ENCODE measurements around the gene CNOT4.

- TF ChIP-seq CTCF (IDR thresholded peaks at IDR 0.05) (no peak), POLR2A (IDR thresholded peaks at IDR 0.05) (no peak), POLR2AphosphoS5 (IDR thresholded peaks at IDR 0.05) (no peak)
Observed at GRCh38 chr7:135343361-135343760, 166.5 kb downstream of the CNOT4 start.

Data from breast epithelium (tissue), 3 donors.